Measurements from ENCODE around the gene TBC1D10A. TPM values are rescaled to one million over a fixed set of nuclear protein-coding genes. Genes with fewer than 3 reads are reported as not detected.

TBC1D10A gene
- total RNA-seq, 2 experiments from 2014 or later = 38.9 to 41.8 TPM

DNA sequence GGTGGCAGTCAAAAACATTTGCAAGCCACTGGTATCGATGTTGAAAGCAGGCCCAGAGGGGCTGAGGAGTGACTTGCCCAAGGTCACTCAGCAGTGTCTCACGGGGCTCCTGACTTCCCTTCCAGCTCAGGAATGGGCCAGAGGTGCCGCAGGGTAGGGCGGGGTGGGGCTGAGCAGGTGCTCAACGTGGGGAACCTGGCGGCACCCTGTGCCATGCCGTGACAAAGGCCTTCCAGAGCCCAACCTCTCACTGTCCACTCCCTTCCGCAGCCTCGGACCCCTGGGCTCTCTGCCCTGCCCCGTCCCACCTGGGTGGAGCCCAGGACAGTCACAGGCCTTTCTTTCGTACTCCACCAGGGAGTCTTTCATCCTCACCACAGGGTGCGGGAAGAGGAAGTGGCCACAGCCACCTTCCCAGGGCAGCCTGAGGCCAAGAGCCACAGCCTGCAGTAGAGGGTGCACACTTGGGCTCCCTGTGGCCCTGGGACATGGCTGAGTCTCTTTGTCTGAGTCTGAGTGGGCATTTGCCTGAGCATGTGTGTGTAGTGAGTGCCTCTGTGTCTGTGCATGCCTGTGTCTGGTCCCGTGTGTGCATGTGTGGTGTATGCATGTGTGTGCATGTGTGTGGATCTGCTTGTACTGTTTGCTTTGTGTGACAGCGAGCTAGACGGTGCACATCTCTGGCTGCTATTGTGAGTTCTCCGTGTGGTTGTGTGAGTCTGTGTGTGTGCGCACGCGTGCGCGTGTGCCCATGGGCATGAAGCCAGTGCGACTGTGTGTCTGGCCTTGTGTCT is 74.1 kb downstream of the TBC1D10A start:
- H3K9me3 ChIP-seq (ENCODE audit: control insufficient read depth in 1 of 2, insufficient read depth in 1 of 2, low read length in 2 of 2) = no peaks in the 10 kb centered on the region
- ATAC-seq (ENCODE audit: poor library complexity) = no peak
- Mint-ChIP-seq H3K4me3 (no peak overlapping the region), H3K27me3 (peaks cover 16% of the 10 kb centered on the region), H3K27ac (no peak overlapping the region), H3K9me3 (no peaks in the 10 kb centered on the region), H3K4me1 (ENCODE audit: low read depth) (peaks cover 10% of the 10 kb centered on the region), H3K36me3 (ENCODE audit: low read depth) (no peaks in the 10 kb centered on the region)
- no peaks in the 10 kb centered on the region for H3K36me3 ChIP-seq (ENCODE audit: insufficient read depth, low read length)
- H3K4me3 ChIP-seq (ENCODE audit: low read length) = no peak overlapping the region
- TF ChIP-seq, protein P1, sequence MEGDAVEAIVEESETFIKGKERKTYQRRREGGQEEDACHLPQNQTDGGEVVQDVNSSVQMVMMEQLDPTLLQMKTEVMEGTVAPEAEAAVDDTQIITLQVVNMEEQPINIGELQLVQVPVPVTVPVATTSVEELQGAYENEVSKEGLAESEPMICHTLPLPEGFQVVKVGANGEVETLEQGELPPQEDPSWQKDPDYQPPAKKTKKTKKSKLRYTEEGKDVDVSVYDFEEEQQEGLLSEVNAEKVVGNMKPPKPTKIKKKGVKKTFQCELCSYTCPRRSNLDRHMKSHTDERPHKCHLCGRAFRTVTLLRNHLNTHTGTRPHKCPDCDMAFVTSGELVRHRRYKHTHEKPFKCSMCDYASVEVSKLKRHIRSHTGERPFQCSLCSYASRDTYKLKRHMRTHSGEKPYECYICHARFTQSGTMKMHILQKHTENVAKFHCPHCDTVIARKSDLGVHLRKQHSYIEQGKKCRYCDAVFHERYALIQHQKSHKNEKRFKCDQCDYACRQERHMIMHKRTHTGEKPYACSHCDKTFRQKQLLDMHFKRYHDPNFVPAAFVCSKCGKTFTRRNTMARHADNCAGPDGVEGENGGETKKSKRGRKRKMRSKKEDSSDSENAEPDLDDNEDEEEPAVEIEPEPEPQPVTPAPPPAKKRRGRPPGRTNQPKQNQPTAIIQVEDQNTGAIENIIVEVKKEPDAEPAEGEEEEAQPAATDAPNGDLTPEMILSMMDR (IDR thresholded peaks at IDR 0.05) = no peak
- POLR2A ChIA-PET = no interaction called here
- DNase-seq = no peak
- H3K4me1 ChIP-seq (ENCODE audit: insufficient read depth, low read length) = peaks cover 16% of the 10 kb centered on the region
- intact Hi-C loops (cut with DNase I, micrococcal nuclease) = no loop called here
- H3K27ac ChIP-seq (ENCODE audit: low read depth in 1 of 2, low read length in 2 of 2) = no peak overlapping the region
- CTCF ChIA-PET = no interaction called here
- H3K27me3 ChIP-seq (ENCODE audit: control insufficient read depth in 1 of 2, insufficient read depth in 2 of 2, low read length in 2 of 2) = peaks cover 0 to 3% of the 10 kb centered on the region in 2 experiments

DNA sequence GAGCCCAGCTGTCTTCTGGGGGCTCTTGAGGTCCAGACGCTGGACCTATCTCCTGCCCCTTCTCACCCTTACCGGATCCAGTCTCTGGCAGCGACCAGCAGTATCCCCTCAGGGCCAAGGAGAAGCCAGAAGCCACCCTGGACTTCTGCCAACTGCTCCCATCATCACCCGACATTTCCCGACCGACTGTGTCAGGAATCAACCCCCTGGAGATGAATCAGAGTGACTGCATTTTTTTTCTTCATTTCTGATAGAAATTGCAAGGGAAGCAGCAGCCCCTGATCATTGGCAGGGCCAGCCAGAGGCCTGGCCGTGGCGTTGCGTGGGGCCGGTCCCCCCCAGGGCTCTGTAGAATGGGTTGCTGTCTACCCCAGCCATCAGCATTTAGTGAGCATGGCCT is 75.0 kb downstream of the TBC1D10A start:
- intact Hi-C loops (cut with DNase I, micrococcal nuclease) = no loop called here
- H3K4me1 Mint-ChIP-seq (ENCODE audit: low read depth) = peaks cover 19% of the 10 kb centered on the region
- POLR2A ChIA-PET = interaction anchor here (0.5 kb wide), 1 partner anchor 156 kb away, joined by 3 read pairs; no protein-coding TSS in a partner anchor

DNA sequence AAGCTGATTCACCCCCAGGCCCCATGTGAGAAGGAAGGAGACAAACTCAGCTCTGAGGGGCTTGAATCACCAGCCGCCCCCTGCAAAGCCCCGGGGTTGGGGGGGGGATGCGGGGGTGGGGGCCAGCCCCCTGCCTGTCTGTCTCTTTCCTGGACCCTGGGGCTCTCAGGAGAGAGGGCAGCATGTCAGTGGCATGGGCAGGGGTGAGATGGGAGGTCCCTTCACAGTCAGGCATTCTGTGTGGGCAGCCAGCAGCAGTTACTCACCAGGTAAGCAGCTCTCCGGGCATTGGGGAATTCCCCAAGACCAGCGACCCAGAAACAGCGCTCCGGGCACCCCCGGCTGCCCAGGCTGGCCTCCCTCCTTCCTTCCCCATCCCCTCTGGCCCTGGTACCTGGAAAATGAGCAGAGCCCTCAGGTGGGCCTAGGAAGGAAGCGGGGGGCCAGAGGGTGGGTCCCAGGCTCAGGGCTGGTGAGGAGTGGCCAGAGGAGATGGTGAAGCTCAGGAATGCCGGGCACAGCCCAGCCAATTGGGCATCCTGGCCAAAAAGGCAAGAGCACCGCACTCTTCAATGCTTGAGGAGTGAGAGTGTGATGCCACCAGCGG is 76.0 kb downstream of the TBC1D10A start:
- DNase-seq = no peak
- ATAC-seq (ENCODE audit: poor library complexity) = no peak
- Mint-ChIP-seq H3K4me1 (ENCODE audit: low read depth) (peaks cover 26% of the 10 kb centered on the region), H3K27ac (no peak overlapping the region), H3K4me3 (no peak overlapping the region), H3K27me3 (peaks cover 22% of the 10 kb centered on the region), H3K9me3 (no peaks in the 10 kb centered on the region), H3K36me3 (ENCODE audit: low read depth) (no peaks in the 10 kb centered on the region)
- CTCF ChIA-PET = no interaction called here
- Histone ChIP-seq H3K36me3 (ENCODE audit: insufficient read depth, low read length) (no peaks in the 10 kb centered on the region), H3K9me3 (ENCODE audit: control insufficient read depth in 1 of 2, insufficient read depth in 1 of 2, low read length in 2 of 2) (no peaks in the 10 kb centered on the region), H3K27ac (ENCODE audit: low read depth in 1 of 2, low read length in 2 of 2) (no peak overlapping the region), H3K27me3 (ENCODE audit: control insufficient read depth in 1 of 2, insufficient read depth in 2 of 2, low read length in 2 of 2) (peaks cover 0 to 6% of the 10 kb centered on the region in 2 experiments), H3K4me3 (ENCODE audit: low read length) (no peak overlapping the region), H3K4me1 (ENCODE audit: insufficient read depth, low read length) (peaks cover 33% of the 10 kb centered on the region)
- TF ChIP-seq, protein P1 (IDR thresholded peaks at IDR 0.05) = no peak
- intact Hi-C loops (cut with DNase I, micrococcal nuclease) = no loop called here
- POLR2A ChIA-PET = no interaction called here

More for the DNA sequence above, 75.0 kb downstream of the TBC1D10A start:
- peaks cover 25% of the 10 kb centered on the region for H3K4me1 ChIP-seq (ENCODE audit: insufficient read depth, low read length)
- Mint-ChIP-seq H3K4me3 (no peak overlapping the region), H3K9me3 (no peaks in the 10 kb centered on the region), H3K27me3 (peaks cover 19% of the 10 kb centered on the region), H3K27ac (no peak overlapping the region), H3K36me3 (ENCODE audit: low read depth) (no peaks in the 10 kb centered on the region)
- H3K4me3 ChIP-seq (ENCODE audit: low read length) = no peak overlapping the region
- H3K36me3 ChIP-seq (ENCODE audit: insufficient read depth, low read length) = no peaks in the 10 kb centered on the region
- no peak overlapping the region for H3K27ac ChIP-seq (ENCODE audit: low read depth in 1 of 2, low read length in 2 of 2)
- ATAC-seq (ENCODE audit: poor library complexity) (no peak), DNase-seq (no peak)
- CTCF ChIA-PET = no interaction called here
- TF ChIP-seq, protein P1 (IDR thresholded peaks at IDR 0.05) = no peak
- H3K27me3 ChIP-seq (ENCODE audit: control insufficient read depth in 1 of 2, insufficient read depth in 2 of 2, low read length in 2 of 2) = peaks cover 0 to 6% of the 10 kb centered on the region in 2 experiments
- H3K9me3 ChIP-seq (ENCODE audit: control insufficient read depth in 1 of 2, insufficient read depth in 1 of 2, low read length in 2 of 2) = no peaks in the 10 kb centered on the region

Measured in CD4-positive, alpha-beta T cell (primary cell).